ENCODE results near the gene OR2H2. TPM values are rescaled to one million over a fixed set of nuclear protein-coding genes. Genes with fewer than 3 reads are reported as not detected.
A peak's percentile ranks its signal among the peaks of the same experiment; 100 is the strongest.

Gene OR2H2
- under 1 TPM in 3 of 4 donors, not detected in 1; 0.12 to 0.17 (median 0.16) TPM for polyA plus RNA-seq (ENCODE audit: insufficient read length in 4 of 4)

DNA sequence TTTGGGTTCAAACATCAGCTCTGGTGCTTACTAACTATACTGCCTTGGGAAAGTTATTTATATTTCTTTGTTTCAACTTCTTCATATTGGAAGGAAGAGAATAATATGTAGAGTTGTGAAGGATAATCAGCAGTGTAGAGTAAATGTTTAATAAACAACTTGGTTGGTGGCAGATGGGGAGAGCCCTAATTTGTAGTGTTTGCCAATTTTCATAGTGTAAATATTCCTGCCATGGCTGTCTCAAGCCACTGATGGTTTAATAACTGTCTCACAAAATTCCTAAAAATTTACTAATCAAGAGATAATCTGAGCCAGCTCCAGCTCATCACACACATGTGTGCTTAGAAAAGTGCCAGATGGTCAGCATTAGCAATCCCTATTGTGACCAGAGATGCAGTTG lies at the start of gene OR2H2:
Gene OR2H2 (plus strand): TSS at position 301 of the 400 bp plus-strand sequence. CDS start 2,824 bp downstream, outside the sequence.
- DNase-seq (ENCODE audit: low read depth in 4 of 4, low spot score in 3 of 4), result no peak

DNA sequence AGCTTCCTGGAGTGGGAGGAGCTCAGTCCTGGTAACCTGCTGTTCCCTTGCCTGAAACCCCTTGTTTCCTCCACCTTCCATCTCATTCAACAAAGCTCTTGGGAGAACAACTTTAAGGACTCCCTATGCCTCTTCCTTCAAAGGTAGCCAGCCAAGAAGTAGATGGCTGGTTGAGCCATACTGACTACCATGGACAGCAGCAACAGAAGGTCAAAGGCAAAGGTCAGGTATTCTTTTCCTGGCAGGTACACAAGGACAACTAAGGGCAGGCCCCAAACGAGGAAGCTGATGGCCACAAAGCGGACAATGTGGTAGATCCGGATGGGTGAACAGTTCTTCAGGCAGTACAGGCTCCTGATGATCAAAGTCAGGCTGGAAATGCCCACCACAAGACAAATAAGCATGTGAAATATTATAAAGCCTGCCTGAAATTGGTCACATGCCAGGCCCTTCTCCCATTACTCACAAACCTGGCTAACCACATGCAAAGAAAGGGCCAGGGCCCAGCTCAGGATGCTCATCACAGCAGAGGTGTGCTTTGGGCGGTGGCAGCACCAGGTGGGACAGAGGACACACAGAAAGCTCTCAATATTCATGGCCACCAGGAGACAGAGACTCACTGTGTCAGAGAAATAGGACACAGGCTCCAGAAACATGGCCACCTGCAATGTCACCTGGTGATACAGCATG lies 47.1 kb upstream of the OR2H2 start:
- DNase-seq (ENCODE audit: low read depth in 4 of 4, low spot score in 3 of 4), result no peak

DNA sequence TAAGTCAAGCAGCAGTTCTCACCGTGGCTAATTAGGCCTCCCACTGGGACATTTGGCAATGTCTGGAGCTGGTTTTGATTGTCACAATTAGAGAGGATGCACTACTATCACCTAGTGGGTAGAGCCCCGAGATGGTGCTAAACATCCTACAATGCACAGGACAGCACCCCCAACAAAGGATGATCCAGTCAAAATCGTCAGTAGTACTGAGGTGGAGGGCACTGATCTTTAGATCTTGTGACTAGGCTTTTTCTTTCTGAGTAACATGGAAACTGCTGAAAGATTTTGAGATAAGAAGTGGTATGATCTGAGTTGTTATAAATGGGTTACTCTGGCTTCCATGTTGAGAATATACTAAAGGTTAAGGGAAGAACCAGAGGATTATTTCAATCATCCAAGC lies 37.3 kb upstream of the OR2H2 start:
- no peak for DNase-seq (ENCODE audit: low read depth in 4 of 4, low spot score in 3 of 4)

DNA sequence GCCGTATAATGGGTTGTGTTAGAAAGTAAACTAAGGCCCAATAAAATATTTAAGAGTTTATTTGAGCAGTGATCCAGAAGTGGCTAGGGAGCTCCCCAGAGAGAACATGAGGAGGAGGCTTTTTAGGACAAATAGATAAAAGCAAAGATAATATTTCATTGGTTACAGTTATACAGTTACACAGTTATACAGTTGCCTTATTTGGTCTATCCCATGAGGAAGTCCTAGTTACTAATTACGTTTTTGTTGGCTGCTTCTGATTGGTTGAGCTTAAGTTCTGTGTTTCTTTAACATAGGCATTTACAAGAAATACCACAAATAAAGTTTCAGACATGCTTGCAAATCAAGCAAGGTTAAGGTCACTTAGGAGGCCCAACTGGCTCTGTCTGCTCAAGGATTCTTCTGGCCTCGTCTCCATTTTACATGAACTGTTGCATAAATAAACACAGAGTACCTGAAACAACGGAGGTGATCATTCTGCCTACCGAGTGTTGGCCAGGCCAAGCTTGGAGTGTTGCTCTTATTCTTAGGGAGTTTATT lies 32.3 kb upstream of the OR2H2 start:
- peak; percentile 28 to 62 (median 48) for DNase-seq (ENCODE audit: low read depth in 4 of 4, low spot score in 3 of 4)

DNA sequence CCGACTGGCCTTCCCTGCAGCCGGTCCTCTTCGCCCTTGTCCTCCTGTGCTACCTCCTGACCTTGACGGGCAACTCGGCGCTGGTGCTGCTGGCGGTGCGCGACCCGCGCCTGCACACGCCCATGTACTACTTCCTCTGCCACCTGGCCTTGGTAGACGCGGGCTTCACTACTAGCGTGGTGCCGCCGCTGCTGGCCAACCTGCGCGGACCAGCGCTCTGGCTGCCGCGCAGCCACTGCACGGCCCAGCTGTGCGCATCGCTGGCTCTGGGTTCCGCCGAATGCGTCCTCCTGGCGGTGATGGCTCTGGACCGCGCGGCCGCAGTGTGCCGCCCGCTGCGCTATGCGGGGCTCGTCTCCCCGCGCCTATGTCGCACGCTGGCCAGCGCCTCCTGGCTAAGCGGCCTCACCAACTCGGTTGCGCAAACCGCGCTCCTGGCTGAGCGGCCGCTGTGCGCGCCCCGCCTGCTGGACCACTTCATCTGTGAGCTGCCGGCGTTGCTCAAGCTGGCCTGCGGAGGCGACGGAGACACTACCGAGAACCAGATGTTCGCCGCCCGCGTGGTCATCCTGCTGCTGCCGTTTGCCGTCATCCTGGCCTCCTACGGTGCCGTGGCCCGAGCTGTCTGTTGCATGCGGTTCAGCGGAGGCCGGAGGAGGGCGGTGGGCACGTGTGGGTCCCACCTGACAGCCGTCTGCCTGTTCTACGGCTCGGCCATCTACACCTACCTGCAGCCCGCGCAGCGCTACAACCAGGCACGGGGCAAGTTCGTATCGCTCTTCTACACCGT lies 31.5 kb upstream of the OR2H2 start:
- peak; percentile 9 to 39 (median 28) for DNase-seq (ENCODE audit: low read depth in 4 of 4, low spot score in 3 of 4)

DNA sequence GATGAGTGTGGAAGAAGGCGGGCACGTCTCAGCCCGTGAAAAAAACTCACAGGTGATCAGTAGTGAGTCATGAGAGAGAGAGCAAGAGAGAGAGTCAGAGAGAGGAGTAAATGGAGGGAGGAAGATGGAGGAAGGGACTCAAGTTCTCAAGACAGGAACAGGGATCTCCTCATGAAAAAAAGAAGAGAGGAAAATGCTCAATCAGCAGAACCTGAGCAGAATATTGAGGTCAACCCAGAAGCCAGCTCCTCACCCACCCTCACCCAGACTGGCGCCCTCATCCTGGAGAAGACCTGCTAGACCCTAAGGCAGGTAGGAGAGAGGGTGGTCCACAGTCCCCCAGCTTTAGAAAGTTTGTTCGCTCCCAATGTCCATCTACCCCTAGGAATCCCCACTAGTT lies 30.2 kb upstream of the OR2H2 start:
- DNase-seq (ENCODE audit: low read depth in 4 of 4, low spot score in 3 of 4), result no peak

DNA sequence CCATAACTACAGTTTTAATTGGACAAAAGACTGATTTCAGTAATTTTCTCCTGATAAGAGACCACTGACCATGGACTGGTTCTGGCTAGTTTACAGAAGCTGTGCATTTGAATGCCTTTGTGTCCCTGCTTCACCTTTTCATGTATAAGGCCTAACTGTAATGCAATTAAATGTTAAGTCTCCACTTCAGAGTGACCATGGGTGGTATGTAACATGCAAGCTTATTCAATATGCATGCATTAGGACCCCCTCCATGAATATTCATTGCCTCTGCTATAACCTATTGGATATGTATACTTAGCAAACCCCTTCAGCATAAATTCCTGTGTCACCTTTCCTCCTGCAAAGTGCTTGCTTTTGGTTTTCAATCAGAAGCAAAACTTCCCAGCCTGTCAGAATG lies 27.6 kb upstream of the OR2H2 start:
- no peak for DNase-seq (ENCODE audit: low read depth in 4 of 4, low spot score in 3 of 4)

DNA sequence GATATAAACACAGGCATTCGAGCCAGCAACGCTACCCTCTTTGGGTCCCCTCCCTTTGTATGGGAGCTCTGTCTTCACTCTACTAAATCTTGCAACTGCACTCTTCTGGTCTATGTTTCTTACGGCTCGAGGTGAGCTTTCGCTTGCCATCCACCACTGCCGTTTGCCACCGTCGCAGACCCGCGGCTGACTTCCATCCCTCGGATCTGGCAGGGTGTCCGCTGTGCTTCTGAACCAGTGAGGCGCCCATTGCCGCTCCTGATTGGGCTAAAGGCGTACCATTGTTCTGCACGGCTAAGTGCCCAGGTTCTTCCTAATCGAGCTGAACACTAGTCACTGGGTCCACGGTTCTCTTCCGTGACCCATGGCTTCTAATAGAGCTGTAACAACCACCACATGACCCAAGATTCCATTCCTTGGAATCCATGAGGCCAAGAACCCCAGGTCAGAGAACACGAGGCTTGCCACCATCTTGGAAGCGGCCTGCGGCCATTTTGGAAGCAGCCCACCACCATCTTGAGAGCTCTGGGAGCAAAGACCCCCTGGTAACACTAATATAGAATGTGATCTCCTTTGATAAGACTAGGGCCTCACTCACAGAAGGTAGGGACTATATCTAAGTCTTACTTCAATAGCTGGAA lies 26.4 kb upstream of the OR2H2 start:
- DNase-seq (ENCODE audit: low read depth in 4 of 4, low spot score in 3 of 4), result no peak

DNA sequence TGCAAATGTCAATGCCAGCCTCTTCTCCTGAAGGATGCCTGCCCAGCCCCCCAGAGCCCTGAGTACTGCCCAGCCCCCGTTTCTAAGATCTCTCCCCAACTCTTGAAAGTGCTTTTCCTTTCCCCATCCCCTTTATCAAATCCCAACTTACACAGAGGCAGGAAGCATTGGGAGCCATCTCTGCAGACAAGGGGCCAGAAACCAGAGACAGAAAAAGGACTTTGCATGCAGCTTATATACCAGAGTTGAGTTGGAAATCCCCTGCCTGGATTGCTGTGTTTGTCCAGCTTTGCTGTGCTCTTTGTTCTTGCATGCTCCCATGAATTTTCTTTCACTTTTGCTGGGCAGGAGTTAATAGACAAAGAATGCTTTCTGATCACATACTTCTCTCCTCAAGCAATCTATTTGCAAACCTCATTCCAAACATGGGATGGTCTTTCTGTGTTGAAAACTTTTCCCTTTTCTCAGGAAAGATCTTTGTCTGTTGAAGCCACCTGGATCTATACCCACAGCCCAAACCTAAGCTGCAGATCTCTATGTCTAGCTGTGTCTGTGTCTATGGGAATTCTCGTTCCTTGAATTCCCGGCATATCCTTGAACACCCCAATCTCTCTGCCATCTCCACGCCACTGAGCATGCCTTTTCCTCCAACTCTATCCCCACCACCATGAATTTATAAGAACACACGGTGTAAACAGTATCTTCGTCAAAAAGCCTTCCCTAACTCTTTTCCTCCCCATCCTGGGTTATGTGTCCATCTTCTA lies 25.2 kb upstream of the OR2H2 start, which contains the start of gene UBD:
Gene UBD (minus strand): TSS at position 209 of the 764 bp plus-strand sequence. CDS start 31 bp downstream, at position 178.
- no peak for DNase-seq (ENCODE audit: low read depth in 4 of 4, low spot score in 3 of 4)

DNA sequence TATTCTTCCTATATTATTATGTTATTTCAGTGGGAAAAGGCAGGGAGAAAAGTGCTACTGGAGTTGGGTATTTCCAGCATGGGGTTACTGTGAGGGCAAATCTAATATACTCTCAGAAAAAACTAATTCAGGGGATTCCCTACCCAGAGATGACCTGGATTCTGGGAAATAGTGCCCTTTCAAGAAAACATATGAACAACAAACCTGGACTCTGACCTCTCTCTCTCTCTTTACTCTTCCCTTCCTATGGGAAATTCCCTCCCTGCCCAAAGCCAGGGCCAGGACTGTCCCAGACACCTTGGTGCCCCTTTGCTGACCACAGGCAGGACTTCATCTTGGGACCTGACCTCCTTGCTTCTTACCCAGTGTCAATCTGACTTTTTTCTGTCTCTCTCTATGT lies 23.8 kb upstream of the OR2H2 start:
- DNase-seq (ENCODE audit: low read depth in 4 of 4, low spot score in 3 of 4), result no peak

DNA sequence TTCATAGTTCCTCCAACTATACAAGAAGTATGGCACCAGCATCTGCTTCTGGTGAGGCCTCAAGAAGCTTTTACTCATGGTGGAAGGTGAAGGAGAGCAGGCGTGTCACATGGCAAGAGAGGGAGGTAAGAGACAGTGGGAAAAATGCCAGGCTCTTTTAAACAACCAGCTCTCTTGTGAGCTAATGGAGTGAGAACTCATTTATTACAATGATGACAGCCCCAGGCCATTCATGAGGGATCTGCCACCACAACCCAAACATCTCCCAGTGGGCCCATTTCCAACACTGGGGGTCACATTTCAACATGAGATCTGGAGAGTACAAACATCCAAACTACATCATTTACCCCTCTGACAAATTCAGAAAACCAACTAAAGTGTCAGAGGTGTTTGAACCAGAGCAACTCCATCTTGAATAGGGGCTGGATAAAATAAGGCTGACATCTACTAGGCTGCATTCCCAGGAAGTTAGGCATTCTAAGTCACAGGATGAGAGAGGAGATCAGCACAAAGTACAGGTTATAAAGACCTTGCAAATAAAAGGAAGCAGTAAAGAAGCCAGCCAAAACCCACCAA lies 23.2 kb upstream of the OR2H2 start:
- no peak for DNase-seq (ENCODE audit: low read depth in 4 of 4, low spot score in 3 of 4)

DNA sequence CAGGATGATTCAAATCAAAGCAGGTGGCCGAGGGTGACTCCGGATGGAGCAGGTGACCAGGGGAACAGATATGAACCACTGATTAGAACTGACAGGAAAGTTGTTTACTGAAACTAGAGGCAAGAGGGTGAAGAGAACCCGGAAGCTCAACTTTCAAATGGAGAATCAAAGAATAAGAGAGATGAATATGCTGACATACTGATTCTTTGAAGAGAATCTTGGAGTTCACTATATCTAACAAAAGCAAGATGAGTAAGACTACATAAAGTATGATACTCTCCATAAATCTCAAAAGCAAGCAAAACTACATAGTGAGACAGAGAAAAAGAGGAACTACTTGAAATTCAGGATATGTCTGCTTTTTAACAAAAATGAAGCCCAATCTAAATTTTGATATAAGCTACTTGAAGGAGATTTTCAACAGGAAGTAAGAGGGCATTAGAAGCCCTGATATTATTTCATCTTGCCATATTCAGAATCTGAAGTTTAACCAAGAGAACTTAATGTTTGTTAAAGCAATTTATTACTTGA lies 21.4 kb upstream of the OR2H2 start:
- DNase-seq (ENCODE audit: low read depth in 4 of 4, low spot score in 3 of 4), result no peak

DNA sequence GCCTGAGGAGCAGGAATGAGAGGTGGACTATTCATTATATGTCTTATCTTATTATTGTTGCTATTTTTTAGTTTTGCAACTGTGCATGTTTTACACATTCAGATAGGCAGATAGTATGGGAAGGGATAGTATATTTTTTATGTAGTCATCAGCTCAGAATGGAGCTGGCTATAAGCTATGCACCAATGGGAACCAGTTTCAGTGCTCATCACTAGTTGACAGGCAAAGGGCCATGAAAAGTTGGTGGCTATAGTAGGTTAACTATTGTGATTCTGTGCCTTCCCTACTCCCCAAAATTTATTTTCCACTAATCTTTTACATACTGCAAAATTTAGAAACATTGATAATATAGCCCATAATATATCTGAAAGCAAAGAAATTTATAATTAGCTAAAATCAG lies 20.0 kb upstream of the OR2H2 start:
- no peak for DNase-seq (ENCODE audit: low read depth in 4 of 4, low spot score in 3 of 4)

DNA sequence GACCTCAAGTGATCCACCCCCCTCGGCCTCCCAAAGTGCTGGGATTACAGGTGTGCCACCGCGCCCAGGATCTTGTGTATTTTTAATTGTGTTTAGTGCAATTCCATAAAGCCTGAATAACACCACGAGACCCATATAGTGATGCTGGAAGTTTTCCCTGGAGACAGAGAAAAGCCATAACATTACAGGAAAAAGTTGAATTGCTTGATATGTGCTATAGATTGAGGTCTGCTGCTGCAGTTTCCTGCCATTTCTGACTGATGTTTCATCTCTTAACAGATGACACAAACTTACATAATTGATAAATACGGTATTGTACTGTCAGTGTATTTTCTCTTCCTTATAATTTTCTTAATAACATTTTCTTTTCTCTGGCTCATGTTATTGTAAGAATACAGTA lies 18.1 kb upstream of the OR2H2 start:
- no peak for DNase-seq (ENCODE audit: low read depth in 4 of 4, low spot score in 3 of 4)

DNA sequence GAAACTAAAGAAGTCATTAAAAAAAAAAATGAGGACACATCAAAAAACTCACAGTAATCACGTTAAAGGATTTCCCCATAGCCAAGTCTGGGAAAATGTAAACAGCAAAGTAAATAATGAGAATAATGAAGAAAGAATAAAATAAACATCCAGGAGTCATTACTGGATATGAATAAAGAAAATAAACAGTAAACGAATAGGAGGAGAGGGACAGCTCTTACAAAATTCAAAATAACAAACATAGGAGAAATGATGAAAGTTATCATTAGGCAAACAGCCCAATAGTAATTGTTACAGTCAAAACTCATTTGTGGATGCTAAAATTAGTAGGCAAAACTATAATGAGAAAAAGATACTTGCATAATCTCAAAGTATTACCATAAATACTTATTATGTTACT lies 17.4 kb upstream of the OR2H2 start:
- DNase-seq (ENCODE audit: low read depth in 4 of 4, low spot score in 3 of 4), result no peak

DNA sequence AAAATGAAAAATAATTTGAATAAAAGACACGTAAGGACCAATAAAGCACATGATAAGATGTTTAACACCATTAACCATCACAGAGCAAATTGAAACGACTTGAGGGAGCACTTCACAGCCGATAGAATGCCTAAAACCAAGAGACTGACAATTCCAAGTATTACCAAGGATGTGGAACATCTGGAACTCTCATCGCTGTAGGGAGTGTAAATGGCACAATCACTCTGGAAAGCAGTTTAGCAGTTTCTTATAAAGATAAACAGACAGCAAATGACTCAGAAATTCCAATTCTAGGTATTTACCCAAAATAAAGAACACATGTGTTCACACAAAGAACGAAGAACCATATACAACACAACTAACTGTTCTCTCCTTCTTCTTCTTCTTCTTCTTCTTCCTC lies 16.9 kb upstream of the OR2H2 start:
- no peak for DNase-seq (ENCODE audit: low read depth in 4 of 4, low spot score in 3 of 4)

DNA sequence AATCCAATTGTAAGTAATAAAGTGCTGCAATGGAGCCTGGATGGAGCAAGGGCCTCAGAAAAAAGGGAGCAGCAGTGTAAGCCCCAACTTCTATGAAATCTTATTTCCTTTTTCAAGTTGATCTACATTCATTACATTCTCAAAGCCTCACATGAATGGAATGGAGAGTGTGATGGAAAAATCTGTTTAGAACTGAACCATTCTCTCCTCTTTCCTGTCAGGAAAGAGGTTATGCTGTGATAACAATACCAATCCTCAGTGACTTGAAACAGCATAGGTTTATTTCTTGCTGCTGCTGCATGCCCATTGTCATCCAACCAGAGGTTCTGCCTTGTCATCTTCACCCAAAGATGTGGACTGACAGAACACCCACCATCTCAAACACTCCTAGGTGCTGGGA lies 8.9 kb upstream of the OR2H2 start:
- no peak for DNase-seq (ENCODE audit: low read depth in 4 of 4, low spot score in 3 of 4)

DNA sequence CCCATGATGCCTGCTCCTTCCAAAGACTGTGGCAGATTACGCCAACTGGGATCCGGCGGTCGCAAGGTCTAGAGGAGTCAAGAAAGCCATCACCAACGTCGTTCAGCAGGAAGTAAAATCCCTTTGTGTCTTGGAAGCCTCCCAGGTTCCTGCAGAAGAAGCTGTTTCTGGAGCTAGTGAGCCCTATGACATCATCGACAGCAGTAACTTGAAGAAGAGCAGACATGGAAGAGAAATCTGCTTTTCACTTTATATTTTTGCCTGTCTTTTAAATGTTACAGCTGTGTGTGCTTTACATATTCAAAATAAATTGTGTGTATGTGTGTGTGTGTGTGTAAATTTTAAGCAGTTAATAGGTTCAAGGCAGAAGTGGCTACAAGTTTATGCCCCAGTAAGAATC lies 7.4 kb upstream of the OR2H2 start:
- no peak for DNase-seq (ENCODE audit: low read depth in 4 of 4, low spot score in 3 of 4)

DNA sequence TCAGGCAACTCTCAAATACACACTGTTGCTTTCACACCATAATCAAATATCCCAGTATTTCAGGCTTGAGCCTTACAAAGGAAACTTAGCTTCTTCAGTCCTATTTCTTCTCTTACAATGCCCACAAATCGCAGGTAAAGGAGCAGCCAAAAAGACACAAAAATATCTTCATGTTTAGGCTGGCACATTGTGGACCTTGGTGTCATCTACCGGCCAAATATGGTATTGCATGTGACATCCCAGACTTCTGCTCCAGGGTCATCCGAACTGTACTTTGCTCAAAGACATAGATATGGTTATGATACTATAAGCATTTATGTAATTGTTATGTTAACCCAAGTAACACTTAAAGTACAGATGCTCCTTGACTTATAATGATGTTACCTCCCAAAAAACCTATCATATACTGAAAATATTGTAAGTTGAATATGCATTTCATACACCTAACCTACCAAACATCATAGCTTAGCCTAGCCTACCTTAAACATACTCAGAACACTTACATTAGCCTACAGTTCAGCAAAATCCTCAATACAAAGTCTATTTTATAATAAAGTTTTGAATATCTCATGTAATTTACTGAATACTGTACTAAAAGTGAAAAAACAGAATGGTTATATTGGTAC lies 4.6 kb downstream of the OR2H2 start:
- DNase-seq (ENCODE audit: low read depth in 4 of 4, low spot score in 3 of 4), result peak; percentile 15 to 29 (median 24)
